H1 (cell line): Measurements from ENCODE around the gene TMEM272. TPM values are rescaled to one million over a fixed set of nuclear protein-coding genes. Genes with fewer than 3 reads are reported as not detected.

Experiments used
- CTCF ChIA-PET: fragments of 300-600 bp; sonication (Branson Sonifier 250); formaldehyde crosslinking; loops from one replicate; lab custom pipeline; 2021; ENCODE audit not compliant: partially characterized antibody; lab: Charles Lee
- POLR2A ChIA-PET: fragments of 300-600 bp; sonication (Branson Sonifier 250); formaldehyde crosslinking; loops from one replicate; lab custom pipeline; 2021; ENCODE audit warnings: inconsistent platforms; ENCODE audit not compliant: partially characterized antibody; lab: Charles Lee
- DNase-seq, 2 experiments: peaks; one replicate each; pipeline versions ENCODE4 v3.0.0 to v3.0.0-alpha.2; 2010 to 2022; ENCODE audit warnings: low spot score in 2 of 2, low read depth in 1 of 2, mixed read lengths in 1 of 2
- FAIRE-seq: peaks from 2 replicates; lab custom pipeline; 2011; peaks lifted over from hg19 to GRCh38; lab: Jason Lieb, UNC
- H2AFZ ChIP-seq: 2 replicates; pipeline ENCODE4 v1.8.1; 2012; ENCODE audit warnings: low read length, inconsistent platforms
- H2AK5ac ChIP-seq: 2 replicates; pipeline ENCODE4 v1.6.1; 2013; ENCODE audit warnings: low read depth, low read length
- H2BK120ac ChIP-seq: replicated peaks from 2 replicates; pipeline ENCODE3; 2013; ENCODE audit warnings: low read depth, low read length, inconsistent platforms
- H2BK12ac ChIP-seq: 2 replicates; pipeline ENCODE4 v1.6.1; 2013; ENCODE audit warnings: low read depth, low read length
- H2BK15ac ChIP-seq: 2 replicates; pipeline ENCODE4 v1.6.1; 2013; ENCODE audit warnings: low read length
- H2BK20ac ChIP-seq: 2 replicates; pipeline ENCODE4 v1.6.1; 2013; ENCODE audit warnings: low read length
- H2BK5ac ChIP-seq: 2 replicates; pipeline ENCODE4 v1.6.1; 2013; ENCODE audit warnings: low read depth, low read length
- H3K14ac ChIP-seq: 2 replicates; pipeline ENCODE4 v1.6.1; 2013; ENCODE audit warnings: inconsistent platforms; ENCODE audit not compliant: insufficient read length
- H3K18ac ChIP-seq: 2 replicates; pipeline ENCODE4 v1.6.1; 2013; ENCODE audit warnings: low read length; ENCODE audit errors: extremely low read depth
- H3K23ac ChIP-seq: 2 replicates; pipeline ENCODE4 v1.6.1; 2013; ENCODE audit warnings: inconsistent platforms; ENCODE audit not compliant: insufficient read length
- H3K23me2 ChIP-seq: 2 replicates; pipeline ENCODE4 v1.6.1; 2013; ENCODE audit warnings: low read depth, low read length
- H3K27ac ChIP-seq: 2 replicates; pipeline ENCODE4 v1.6.1; 2011; ENCODE audit warnings: low read depth, low read length, inconsistent platforms
- H3K27me3 ChIP-seq, 4 experiments: replicated peaks in 1 of 4; 1 replicate in 1 of 4; 2 replicates in 3 of 4; pipeline versions ENCODE4 v1.6.1 to v1.8.1; 2011 to 2013; ENCODE audit warnings: low read length in 3 of 4, mild to moderate bottlenecking in 3 of 4, inconsistent platforms in 2 of 4, mixed read lengths in 2 of 4, moderate library complexity in 1 of 4; ENCODE audit not compliant: control insufficient read depth in 3 of 4, insufficient read depth in 3 of 4; ENCODE audit errors: extremely low read depth in 1 of 4
- H3K36me3 ChIP-seq, 4 experiments: 2 replicates each; pipeline versions ENCODE4 v1.6.1 to v1.8.1; 2011 to 2013; ENCODE audit warnings: mild to moderate bottlenecking in 4 of 4, low read length in 3 of 4, moderate library complexity in 2 of 4, control low read depth in 1 of 4, inconsistent platforms in 1 of 4; ENCODE audit not compliant: insufficient read depth in 4 of 4, control insufficient read depth in 2 of 4
- H3K4ac ChIP-seq: replicated peaks from 2 replicates; pipeline ENCODE3; 2013; ENCODE audit warnings: low read length, low read depth, mixed read lengths, inconsistent platforms; ENCODE audit not compliant: insufficient read length
- H3K4me1 ChIP-seq, 4 experiments: replicated peaks in 1 of 4; 1 replicate in 1 of 4; 2 replicates in 3 of 4; pipeline versions ENCODE4 v1.6.1 to v1.8.1; 2011 to 2013; ENCODE audit warnings: low read length in 3 of 4, inconsistent platforms in 2 of 4, mixed read lengths in 1 of 4; ENCODE audit not compliant: insufficient read depth in 4 of 4, control insufficient read depth in 3 of 4
- H3K4me2 ChIP-seq, 2 experiments: 2 replicates each; pipeline versions ENCODE4 v1.6.1 to v1.8.1; 2011 to 2013; ENCODE audit warnings: low read depth in 2 of 2, low read length in 2 of 2, control low read depth in 1 of 2, inconsistent platforms in 1 of 2, mild to moderate bottlenecking in 1 of 2; ENCODE audit not compliant: insufficient read depth in 1 of 2
- H3K4me3 ChIP-seq, 4 experiments: fragments of 200-600, 300-600 bp in 1 of 4; sonication (generic), shearing (Covaris generic), sonication (Bioruptor Twin) in 1 of 4; 2 replicates each; pipeline versions ENCODE4 v1.5.1 to v1.8.1; 2011 to 2016; ENCODE audit warnings: low read length in 4 of 4, low read depth in 3 of 4, control low read depth in 2 of 4, inconsistent platforms in 2 of 4, mild to moderate bottlenecking in 2 of 4, mixed read lengths in 1 of 4, moderate library complexity in 1 of 4; ENCODE audit not compliant: insufficient read depth in 2 of 4; ENCODE audit errors: extremely low read depth in 1 of 4
- H3K56ac ChIP-seq: replicated peaks from 2 replicates; pipeline ENCODE3; 2013; ENCODE audit warnings: low read depth, mild to moderate bottlenecking, mixed read lengths, low read length, inconsistent platforms; ENCODE audit not compliant: insufficient read length
- H3K79me1 ChIP-seq: 2 replicates; pipeline ENCODE4 v1.6.1; 2013; ENCODE audit warnings: low read depth, low read length, control low read depth
- H3K79me2 ChIP-seq, 2 experiments: 2 replicates each; pipeline versions ENCODE4 v1.6.1 to v1.8.1; 2012 to 2013; ENCODE audit warnings: low read length in 2 of 2, mild to moderate bottlenecking in 2 of 2, inconsistent platforms in 1 of 2; ENCODE audit not compliant: insufficient read depth in 2 of 2, control insufficient read depth in 1 of 2
- H3K9ac ChIP-seq, 4 experiments: replicated peaks in 1 of 4; 1 replicate in 1 of 4; 2 replicates in 3 of 4; pipeline versions ENCODE4 v1.6.1 to v1.8.1; 2011 to 2013; ENCODE audit warnings: low read depth in 3 of 4, low read length in 3 of 4, control low read depth in 2 of 4, mild to moderate bottlenecking in 2 of 4, moderate library complexity in 2 of 4, inconsistent platforms in 1 of 4; ENCODE audit errors: extremely low read depth in 1 of 4
- H3K9me3 ChIP-seq, 2 experiments: 2 replicates each; pipeline versions ENCODE4 v1.6.1 to v1.8.1; 2012 to 2013; ENCODE audit warnings: mild to moderate bottlenecking in 2 of 2, moderate library complexity in 2 of 2, control low read depth in 1 of 2, inconsistent platforms in 1 of 2, low read depth in 1 of 2, low read length in 1 of 2, mixed read lengths in 1 of 2; ENCODE audit not compliant: insufficient read depth in 2 of 2
- H4K20me1 ChIP-seq, 2 experiments: replicated peaks in 1 of 2; 2 replicates each; pipeline versions ENCODE3 to v1.8.1; 2011 to 2013; ENCODE audit warnings: inconsistent platforms in 2 of 2, low read length in 2 of 2, mild to moderate bottlenecking in 1 of 2; ENCODE audit not compliant: insufficient read depth in 2 of 2, control insufficient read depth in 1 of 2
- H4K5ac ChIP-seq: 2 replicates; pipeline ENCODE4 v1.6.1; 2013; ENCODE audit warnings: low read length, low read depth, mixed read lengths, inconsistent platforms; ENCODE audit not compliant: insufficient read length
- H4K8ac ChIP-seq: 2 replicates; pipeline ENCODE4 v1.8.0; 2013; ENCODE audit warnings: mild to moderate bottlenecking, moderate library complexity, low read length, inconsistent platforms; ENCODE audit not compliant: insufficient read depth; ENCODE audit errors: extremely low read depth
- H4K91ac ChIP-seq: replicated peaks from 2 replicates; pipeline ENCODE3; 2013; ENCODE audit warnings: low read length, mixed read lengths, inconsistent platforms; ENCODE audit not compliant: insufficient read length
- E2F6 ChIP-seq: IDR thresholded peaks from 2 replicates; pipeline ENCODE4 v1.6.1; 2012; ENCODE audit warnings: inconsistent platforms
- HDAC2 ChIP-seq, 2 experiments: fragments of 300-600 bp in 1 of 2; sonication (generic) in 1 of 2; IDR thresholded peaks; 2 replicates each; pipeline ENCODE4 v1.6.1; 2011 to 2012; ENCODE audit warnings: low read depth in 2 of 2, low read length in 2 of 2, mild to moderate bottlenecking in 2 of 2, moderate library complexity in 2 of 2, borderline replicate concordance in 1 of 2, inconsistent platforms in 1 of 2
- HDAC6 ChIP-seq: IDR thresholded peaks from one replicate; pipeline ENCODE4 v1.7.1; 2012; ENCODE audit warnings: low read depth, mild to moderate bottlenecking, inconsistent platforms, low read length, moderate library complexity
- KDM1A ChIP-seq: fragments of 200-600, 300-600 bp; sonication (generic); IDR thresholded peaks from 2 replicates; pipeline ENCODE4 v1.7.1; 2016; ENCODE audit warnings: mild to moderate bottlenecking, low read length, borderline replicate concordance
- KDM5A ChIP-seq: fragments of 200-600 bp; IDR thresholded peaks from 2 replicates; pipeline ENCODE4 v1.7.1; 2012; ENCODE audit warnings: mild to moderate bottlenecking, low read length, inconsistent platforms, mixed read lengths
- NANOG ChIP-seq: IDR thresholded peaks from 2 replicates; pipeline ENCODE4 v1.6.1; 2011; ENCODE audit warnings: low read length, low read depth, mild to moderate bottlenecking, inconsistent platforms; ENCODE audit not compliant: insufficient read depth, poor library complexity, severe bottlenecking
- POLR2A ChIP-seq, 2 experiments: IDR thresholded peaks; 1 replicate in 1 of 2; 2 replicates in 1 of 2; pipeline ENCODE4 v1.6.1; 2011; ENCODE audit warnings: low read depth in 2 of 2, low read length in 2 of 2, mild to moderate bottlenecking in 2 of 2; ENCODE audit errors: control extremely low read depth in 1 of 2
- POLR2AphosphoS5 ChIP-seq: IDR thresholded peaks from 2 replicates; pipeline ENCODE4 v1.6.1; 2011; ENCODE audit warnings: low read depth, low read length
- RFX5 ChIP-seq: IDR thresholded peaks from 2 replicates; pipeline ENCODE4 v1.6.1; 2011; ENCODE audit warnings: low read depth, low read length, improper control_type of control experiment, borderline replicate concordance
- SP2 ChIP-seq: IDR thresholded peaks from 2 replicates; pipeline ENCODE4 v1.6.1; 2012; ENCODE audit warnings: mild to moderate bottlenecking, low read length, inconsistent platforms
- TCF12 ChIP-seq: IDR thresholded peaks from 2 replicates; pipeline ENCODE4 v1.6.1; 2011; ENCODE audit warnings: low read depth, mild to moderate bottlenecking, low read length
- USF2 ChIP-seq: IDR thresholded peaks from 2 replicates; pipeline ENCODE4 v1.6.1; 2011; ENCODE audit warnings: low read length, improper control_type of control experiment
- WGBS, 2 experiments: shearing (Covaris generic) in 1 of 2; methylation state at CpG; one replicate each; pipeline versions ENCODE4 v1.1.6 to v1.1.7; 2013 to 2015; ENCODE audit warnings: low lambda C conversion rate in 2 of 2, mixed read lengths in 2 of 2, inconsistent platforms in 1 of 2, low coverage in 1 of 2, missing lambda C conversion rate in 1 of 2; ENCODE audit not compliant: insufficient replicate concordance in 2 of 2, insufficient coverage in 1 of 2, insufficient read length in 1 of 2; ENCODE audit errors: extremely low coverage in 1 of 2, missing lambda C conversion rate in 1 of 2; 5-methylcytosine and 5-hydroxymethylcytosine counted together
- polyA plus RNA-seq, 7 experiments: library from polyadenylated mRNA; depleted of rRNA in 3 of 7; stranded (reverse) in 5 of 7; unstranded in 2 of 7; fragments of >200 nt in 5 of 7; fragments of 200-250 nt in 2 of 7; gene quantifications; 1 replicate in 5 of 7; 2 replicates in 1 of 7; 4 replicates in 1 of 7; pipeline versions ENCODE4 v1.2.1 to v1.2.3, GENCODE V29; 2011 to 2013; ENCODE audit warnings: missing spikeins in 2 of 7, mixed read lengths in 2 of 7
- total RNA-seq: library from RNA; stranded (reverse); fragmentation: NEBNext Ultra II Directional; extraction: Animal tissue kit (Norgen Biotek cat#: 25700); gene quantifications from 2 replicates; pipeline ENCODE4 v1.2.1, GENCODE V29; 2021

Gene TMEM272
- total and polyA plus RNA-seq, 2 of the 8 experiments (the other 6 are each of a cell fraction or from before 2014, with no cell fraction given), result 0.05 TPM; not detected in 1

GRCh38 chr13:51805313-51805712 is 39.7 kb downstream of the TMEM272 start:
- WGBS, 2 experiments, result 80% methylated on average over 4 of the region's 4 CpGs; no CpG with 5 or more reads in 1 of the 2 experiments
- no peak overlapping the region for H3K27ac ChIP-seq
- no peak overlapping the region for H4K5ac ChIP-seq
- no peak overlapping the region for H3K23ac ChIP-seq
- H3K27me3 ChIP-seq, result 0 out of 7 replicates have a peak, but pooled peaks cover 0 to 2% (median 0%) of the 10 kb centered on the region in 4 experiments
- CTCF ChIA-PET, result interaction anchor here (1.0 to 3.4 kb wide), 4 partner anchors 10 to 54 kb away, joined by 3 to 29 read pairs (median 4); no protein-coding TSS in a partner anchor
- H3K23me2 ChIP-seq, result peaks cover 8% of the 10 kb centered on the region
- no peak overlapping the region for H2BK20ac ChIP-seq
- no peak overlapping the region for H3K18ac ChIP-seq
- H3K36me3 ChIP-seq, result no peaks in the 10 kb centered on the region
- no peak overlapping the region for H2AFZ ChIP-seq
- no peak overlapping the region for H2BK12ac ChIP-seq
- no peak overlapping the region for H3K14ac ChIP-seq
- DNase-seq (no peak), FAIRE-seq (no peak)
- H4K20me1 ChIP-seq, result no peaks in the 10 kb centered on the region
- H3K4ac ChIP-seq, result no peak overlapping the region
- no peaks in the 10 kb centered on the region for H3K79me1 ChIP-seq
- H3K79me2 ChIP-seq, result no peaks in the 10 kb centered on the region
- no peaks in the 10 kb centered on the region for H3K9me3 ChIP-seq
- H2BK15ac ChIP-seq, result no peak overlapping the region
- H2AK5ac ChIP-seq, result no peak overlapping the region
- H2BK120ac ChIP-seq, result no peak overlapping the region
- POLR2A ChIA-PET, result interaction anchor here (1.2 to 2.0 kb wide), 2 partner anchors 9 to 352 kb away, joined by 3 to 5 read pairs; partner anchors contain the start of gene INTS6
- no peak overlapping the region for H2BK5ac ChIP-seq
- H4K91ac ChIP-seq, result no peak overlapping the region
- peak overlapping the region in 1 of 4 experiments; percentile 80; a peak in 2 of 8 replicates for H3K4me3 ChIP-seq
- peaks cover 12 to 19% (median 16%) of the 10 kb centered on the region in 4 experiments for H3K4me1 ChIP-seq
- no peak overlapping the region for H3K9ac ChIP-seq
- H4K8ac ChIP-seq, result no peak overlapping the region
- peak overlapping the region; percentile 80 to 89 for H3K4me2 ChIP-seq
- no peak for TF ChIP-seq RFX5
- no peak for TF ChIP-seq POLR2A (IDR thresholded peaks at IDR 0.05; ENCODE audit: control extremely low read depth in 1 of 2, low read depth in 2 of 2, low read length in 2 of 2)
- no peak for TF ChIP-seq POLR2AphosphoS5
- TF ChIP-seq E2F6, result no peak
- no peak for TF ChIP-seq USF2
- TF ChIP-seq KDM5A, result no peak
- TF ChIP-seq KDM1A, result no peak
- TF ChIP-seq HDAC6, result no peak
- no peak for TF ChIP-seq SP2
- TF ChIP-seq TCF12, result no peak
- no peak for TF ChIP-seq NANOG
- no peak for TF ChIP-seq HDAC2 (IDR thresholded peaks at IDR 0.05; ENCODE audit: borderline replicate concordance in 1 of 2, low read depth in 2 of 2, low read length in 2 of 2)
- no peak overlapping the region for H3K56ac ChIP-seq
